GM12864 (cell line): ENCODE results near the gene KIF26B.

Experiments
- DNase-seq: peaks from one replicate; pipeline ENCODE4 v3.0.0-alpha.2; 2011; ENCODE audit warnings: low read depth
- H3K4me3 ChIP-seq: 2 replicates; pipeline ENCODE4 v1.5.1; 2011; ENCODE audit warnings: mild to moderate bottlenecking, low read depth, low read length, control low read depth
- CTCF ChIP-seq: IDR thresholded peaks from 2 replicates; pipeline ENCODE4 v1.5.1; 2011; ENCODE audit warnings: low read depth, mild to moderate bottlenecking, moderate library complexity, low read length, control low read depth, inconsistent platforms; ENCODE audit errors: missing control alignments

KIF26B gene

GRCh38 chr1:245169376-245169775 is 14.6 kb downstream of the KIF26B start:
- no peak for DNase-seq
- no peak for TF ChIP-seq CTCF
- H3K4me3 ChIP-seq: no peak overlapping the region

GRCh38 chr1:245172026-245172425 is 17.2 kb downstream of the KIF26B start:
- no peak for DNase-seq
- H3K4me3 ChIP-seq: no peak overlapping the region
- TF ChIP-seq CTCF: no peak

- H3K4me3 ChIP-seq: no peak overlapping the region
- DNase-seq: no peak
- no peak for TF ChIP-seq CTCF
Measured at GRCh38 chr1:245172829-245173228, 18.0 kb downstream of the KIF26B start.

- no peak for TF ChIP-seq CTCF
- no peak for DNase-seq
- H3K4me3 ChIP-seq: no peak overlapping the region
Measured at GRCh38 chr1:245173446-245174211, 18.8 kb downstream of the KIF26B start.

GRCh38 chr1:245177071-245177900 is 22.5 kb downstream of the KIF26B start:
- no peak for DNase-seq
- TF ChIP-seq CTCF: no peak
- no peak overlapping the region for H3K4me3 ChIP-seq

GRCh38 chr1:245179706-245180105 is 24.9 kb downstream of the KIF26B start:
- no peak overlapping the region for H3K4me3 ChIP-seq
- TF ChIP-seq CTCF: no peak
- DNase-seq: no peak
